Measurements from ENCODE around the gene FAM13C. TPM values are rescaled to one million over a fixed set of nuclear protein-coding genes. Genes with fewer than 3 reads are reported as not detected.

Gene FAM13C
- total RNA-seq, 4 donors from 2014 or later = 10.3 to 36.9 (median 20.6) TPM

DNA sequence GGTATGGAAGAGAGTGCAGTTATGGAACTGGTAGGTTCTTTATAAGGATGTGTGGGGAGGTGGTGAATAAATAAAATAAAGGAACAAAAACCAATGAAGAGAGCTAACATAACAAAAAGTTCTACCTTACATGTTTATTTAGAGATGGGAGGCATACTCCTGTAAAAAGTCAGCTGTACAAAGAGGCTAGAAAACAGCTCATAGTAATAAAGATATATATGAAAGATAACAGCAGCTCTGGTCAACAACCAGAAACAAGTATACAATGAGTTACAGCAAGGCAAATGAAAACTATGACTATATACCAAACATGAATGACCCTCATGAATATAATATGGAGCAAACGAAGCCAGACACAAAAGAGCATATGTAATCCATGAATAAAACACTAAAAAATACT, 62.0 kb downstream of the FAM13C start:
- DNase-seq (ENCODE audit: low spot score in 2 of 2) = no peak
- H3K36me3 ChIP-seq = no peaks in the 10 kb centered on the region
- H3K27me3 ChIP-seq = no peaks in the 10 kb centered on the region
- H3K9me3 ChIP-seq = no peaks in the 10 kb centered on the region
- no peak overlapping the region for H3K4me3 ChIP-seq
- H3K27ac ChIP-seq = no peak overlapping the region
- TF ChIP-seq POLR2A (IDR thresholded peaks at IDR 0.05) (no peak), EP300 (IDR thresholded peaks at IDR 0.05) (no peak)
- TF ChIP-seq, protein P1, sequence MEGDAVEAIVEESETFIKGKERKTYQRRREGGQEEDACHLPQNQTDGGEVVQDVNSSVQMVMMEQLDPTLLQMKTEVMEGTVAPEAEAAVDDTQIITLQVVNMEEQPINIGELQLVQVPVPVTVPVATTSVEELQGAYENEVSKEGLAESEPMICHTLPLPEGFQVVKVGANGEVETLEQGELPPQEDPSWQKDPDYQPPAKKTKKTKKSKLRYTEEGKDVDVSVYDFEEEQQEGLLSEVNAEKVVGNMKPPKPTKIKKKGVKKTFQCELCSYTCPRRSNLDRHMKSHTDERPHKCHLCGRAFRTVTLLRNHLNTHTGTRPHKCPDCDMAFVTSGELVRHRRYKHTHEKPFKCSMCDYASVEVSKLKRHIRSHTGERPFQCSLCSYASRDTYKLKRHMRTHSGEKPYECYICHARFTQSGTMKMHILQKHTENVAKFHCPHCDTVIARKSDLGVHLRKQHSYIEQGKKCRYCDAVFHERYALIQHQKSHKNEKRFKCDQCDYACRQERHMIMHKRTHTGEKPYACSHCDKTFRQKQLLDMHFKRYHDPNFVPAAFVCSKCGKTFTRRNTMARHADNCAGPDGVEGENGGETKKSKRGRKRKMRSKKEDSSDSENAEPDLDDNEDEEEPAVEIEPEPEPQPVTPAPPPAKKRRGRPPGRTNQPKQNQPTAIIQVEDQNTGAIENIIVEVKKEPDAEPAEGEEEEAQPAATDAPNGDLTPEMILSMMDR (IDR thresholded peaks at IDR 0.05) = no peak
- 57 to 58% methylated on average over 1 of the region's 1 CpG for WGBS, 2 donors
- H3K4me1 ChIP-seq = no peaks in the 10 kb centered on the region

- no peak overlapping the region for H3K4me3 ChIP-seq
- no peaks in the 10 kb centered on the region for H3K9me3 ChIP-seq
- DNase-seq (ENCODE audit: low spot score in 2 of 2) = no peak
- no peaks in the 10 kb centered on the region for H3K36me3 ChIP-seq
- 87 to 89% methylated on average over 5 of the region's 5 CpGs for WGBS, 2 donors
- H3K4me1 ChIP-seq = no peaks in the 10 kb centered on the region
- no peak overlapping the region for H3K27ac ChIP-seq
- no peaks in the 10 kb centered on the region for H3K27me3 ChIP-seq
- TF ChIP-seq, protein P1 (IDR thresholded peaks at IDR 0.05) = no peak
- TF ChIP-seq POLR2A (IDR thresholded peaks at IDR 0.05) = no peak
- no peak for TF ChIP-seq EP300 (IDR thresholded peaks at IDR 0.05)
Observed at GRCh38 chr10:59299933-59300332, 62.4 kb downstream of the FAM13C start.

GRCh38 chr10:59290448-59290847, 71.9 kb downstream of the FAM13C start:
- no peak for DNase-seq (ENCODE audit: low spot score in 2 of 2)
- peaks cover 0 to 5% (median 0%) of the 10 kb centered on the region in 4 donors for H3K4me1 ChIP-seq

GRCh38 chr10:59289853-59290252, 72.5 kb downstream of the FAM13C start:
- Histone ChIP-seq H3K4me1 (peaks cover 0 to 5% (median 0%) of the 10 kb centered on the region in 4 donors), H3K27me3 (no peaks in the 10 kb centered on the region), H3K27ac (no peak overlapping the region), H3K4me3 (no peak overlapping the region), H3K9me3 (no peaks in the 10 kb centered on the region), H3K36me3 (no peaks in the 10 kb centered on the region)
- DNase-seq (ENCODE audit: low spot score in 2 of 2) = no peak
- WGBS, 2 donors = 79 to 90% methylated on average over 3 of the region's 3 CpGs
- TF ChIP-seq EP300 (IDR thresholded peaks at IDR 0.05) (no peak), POLR2A (IDR thresholded peaks at IDR 0.05) (no peak)
- TF ChIP-seq, protein P1 (IDR thresholded peaks at IDR 0.05) = no peak

More at GRCh38 chr10:59290448-59290847, 71.9 kb downstream of the FAM13C start:
- Histone ChIP-seq H3K36me3 (no peaks in the 10 kb centered on the region), H3K9me3 (no peaks in the 10 kb centered on the region), H3K27me3 (no peaks in the 10 kb centered on the region), H3K4me3 (no peak overlapping the region), H3K27ac (no peak overlapping the region)
- 79 to 82% methylated on average over 4 of the region's 4 CpGs for WGBS, 2 donors
- no peak for TF ChIP-seq EP300 (IDR thresholded peaks at IDR 0.05)
- TF ChIP-seq, protein P1 (IDR thresholded peaks at IDR 0.05) = no peak
- TF ChIP-seq POLR2A (IDR thresholded peaks at IDR 0.05) = no peak

DNA sequence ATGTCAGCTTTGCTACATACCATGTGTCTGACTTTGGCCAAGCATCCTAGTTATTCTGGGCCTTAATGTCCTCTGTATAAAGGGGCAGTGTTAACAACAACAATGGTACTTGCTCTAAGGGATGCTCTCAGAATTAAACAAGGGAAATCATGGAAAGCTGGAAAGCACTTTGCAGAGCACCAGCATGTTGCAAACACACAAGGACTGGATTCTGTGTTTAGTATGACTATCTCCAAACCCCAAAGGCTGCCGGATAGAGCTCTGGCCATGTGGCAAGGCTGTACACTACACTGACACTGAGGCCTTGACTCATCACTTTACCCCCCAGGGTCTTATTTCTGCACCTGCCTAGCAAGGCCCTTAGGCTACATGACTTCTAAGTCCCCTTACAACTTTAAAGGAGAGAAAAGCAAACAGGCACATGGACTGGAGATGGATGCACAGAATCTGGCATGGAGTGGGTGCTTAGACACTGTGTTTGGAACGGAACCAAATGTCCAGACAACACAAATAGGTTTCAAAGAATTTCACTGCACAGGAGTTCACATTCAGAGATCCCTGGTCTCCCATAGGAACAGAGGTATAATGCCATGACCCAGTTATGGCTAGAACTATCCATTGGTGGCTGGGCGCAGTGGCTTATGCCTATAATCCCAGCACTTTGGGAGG, 74.6 kb downstream of the FAM13C start:
- WGBS, 2 donors = 73 to 85% methylated on average over 3 of the region's 3 CpGs
- no peak for DNase-seq (ENCODE audit: low spot score in 2 of 2)
- no peaks in the 10 kb centered on the region for H3K9me3 ChIP-seq
- no peaks in the 10 kb centered on the region for H3K27me3 ChIP-seq
- H3K36me3 ChIP-seq = no peaks in the 10 kb centered on the region
- H3K4me1 ChIP-seq = peaks cover 0 to 5% (median 0%) of the 10 kb centered on the region in 4 donors
- TF ChIP-seq EP300 (IDR thresholded peaks at IDR 0.05) (no peak), POLR2A (IDR thresholded peaks at IDR 0.05) (no peak)
- TF ChIP-seq, protein P1 (IDR thresholded peaks at IDR 0.05) = no peak
- no peak overlapping the region for H3K4me3 ChIP-seq
- no peak overlapping the region for H3K27ac ChIP-seq

All from tibial nerve (tissue), 4 donors.